Measurements from ENCODE around the gene UBL4A.

GRCh38 chrX:154516656-154517100, 30.3 kb upstream of the UBL4A start:
- TF ChIP-seq POLR2A (IDR thresholded peaks at IDR 0.05; ENCODE audit: low read depth, low read length) (no peak), FOS (IDR thresholded peaks at IDR 0.05; ENCODE audit: borderline replicate concordance, insufficient read depth, low read length) (no peak), CTCF (IDR thresholded peaks at IDR 0.05; ENCODE audit: extremely low read depth in 1 of 2, insufficient read depth in 1 of 2, low read depth in 1 of 2, low read length in 2 of 2) (no peak), POLR2AphosphoS5 (IDR thresholded peaks at IDR 0.05; ENCODE audit: insufficient read depth, low read depth, low read length) (no peak), MYC (IDR thresholded peaks at IDR 0.05; ENCODE audit: low read depth, low read length) (no peak), JUN (IDR thresholded peaks at IDR 0.05; ENCODE audit: borderline replicate concordance, insufficient read depth, insufficient read length, low read depth) (no peak)
